Activated T-cell treated with anti-CD3 and anti-CD28 coated beads for 24 hours (primary cell): ENCODE measurements around the gene IL22RA2.

Experiments used
- DNase-seq: peaks from one replicate; pipeline ENCODE4 v3.0.0-alpha.2; 2020; ENCODE audit warnings: low read depth

IL22RA2 gene

DNA sequence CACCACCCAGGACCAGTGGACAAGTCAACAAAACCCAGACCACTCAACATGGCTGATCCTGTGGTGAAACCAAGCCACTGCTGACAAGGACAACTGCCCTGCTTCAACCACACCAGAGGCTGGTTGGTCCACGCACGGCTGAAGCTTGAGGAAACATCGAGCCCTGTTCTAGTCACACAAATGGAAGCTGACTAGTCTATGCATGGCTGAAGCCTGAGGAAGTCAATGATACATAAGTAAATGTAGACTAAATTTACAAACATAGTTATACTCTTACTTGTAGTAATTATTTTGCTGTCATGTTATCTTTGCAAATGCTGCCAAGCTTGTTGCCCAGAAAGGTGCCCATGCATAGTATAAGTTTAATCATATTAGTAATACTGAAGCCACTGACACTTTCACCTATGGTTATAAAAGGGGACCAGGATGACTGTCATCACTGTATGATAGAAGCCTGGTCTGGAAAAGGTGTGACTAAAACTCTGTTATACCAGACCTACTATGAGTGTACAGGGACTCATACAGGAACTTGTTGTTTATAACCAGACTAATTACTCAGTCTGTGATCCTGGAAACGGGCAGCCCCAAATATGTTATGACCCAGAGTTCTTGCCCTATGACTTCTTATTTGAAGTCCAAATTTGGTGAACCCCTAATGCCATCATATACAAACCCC lies 5.6 kb downstream of the IL22RA2 start:
- no peak for DNase-seq

DNA sequence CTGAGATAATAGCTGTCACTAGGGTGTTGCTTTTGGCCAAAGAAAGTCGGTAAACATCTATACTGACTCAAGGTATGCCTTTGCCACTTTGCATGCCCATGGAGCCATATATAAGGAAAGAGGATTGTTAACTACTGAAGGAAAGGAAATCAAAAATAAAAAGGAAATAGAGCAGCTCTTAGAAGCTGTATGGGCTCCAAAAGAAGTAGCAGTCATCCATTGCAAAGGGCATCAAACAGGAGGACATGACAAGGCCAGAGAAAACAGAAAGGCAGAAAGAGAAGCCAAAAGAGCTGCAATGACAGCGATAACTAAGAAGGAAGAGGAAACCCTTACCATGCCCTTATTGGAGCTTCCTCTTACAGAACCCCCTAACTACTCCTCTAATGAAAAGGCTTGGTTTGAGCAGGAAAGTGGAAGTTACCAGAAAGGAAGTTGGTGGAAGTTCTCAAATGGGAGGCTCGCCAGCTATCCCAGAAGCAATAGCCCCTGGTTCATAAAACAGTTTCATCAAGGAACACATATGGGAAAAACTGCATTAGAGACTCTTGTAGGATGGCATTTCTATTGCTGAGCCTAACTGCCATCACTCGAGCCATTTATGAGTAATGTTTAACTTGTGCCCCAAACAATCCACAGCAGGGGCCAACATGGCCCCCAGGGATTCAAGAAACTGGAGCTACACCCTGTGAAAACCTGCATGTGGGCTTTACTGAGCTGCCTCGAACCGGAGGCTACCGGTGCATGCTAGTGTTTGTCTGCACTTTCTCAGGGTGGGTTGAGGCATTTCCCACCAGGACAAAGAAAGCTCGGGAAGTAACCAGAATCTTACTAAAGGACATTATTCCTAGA lies 7.0 kb downstream of the IL22RA2 start:
- DNase-seq = no peak

DNA sequence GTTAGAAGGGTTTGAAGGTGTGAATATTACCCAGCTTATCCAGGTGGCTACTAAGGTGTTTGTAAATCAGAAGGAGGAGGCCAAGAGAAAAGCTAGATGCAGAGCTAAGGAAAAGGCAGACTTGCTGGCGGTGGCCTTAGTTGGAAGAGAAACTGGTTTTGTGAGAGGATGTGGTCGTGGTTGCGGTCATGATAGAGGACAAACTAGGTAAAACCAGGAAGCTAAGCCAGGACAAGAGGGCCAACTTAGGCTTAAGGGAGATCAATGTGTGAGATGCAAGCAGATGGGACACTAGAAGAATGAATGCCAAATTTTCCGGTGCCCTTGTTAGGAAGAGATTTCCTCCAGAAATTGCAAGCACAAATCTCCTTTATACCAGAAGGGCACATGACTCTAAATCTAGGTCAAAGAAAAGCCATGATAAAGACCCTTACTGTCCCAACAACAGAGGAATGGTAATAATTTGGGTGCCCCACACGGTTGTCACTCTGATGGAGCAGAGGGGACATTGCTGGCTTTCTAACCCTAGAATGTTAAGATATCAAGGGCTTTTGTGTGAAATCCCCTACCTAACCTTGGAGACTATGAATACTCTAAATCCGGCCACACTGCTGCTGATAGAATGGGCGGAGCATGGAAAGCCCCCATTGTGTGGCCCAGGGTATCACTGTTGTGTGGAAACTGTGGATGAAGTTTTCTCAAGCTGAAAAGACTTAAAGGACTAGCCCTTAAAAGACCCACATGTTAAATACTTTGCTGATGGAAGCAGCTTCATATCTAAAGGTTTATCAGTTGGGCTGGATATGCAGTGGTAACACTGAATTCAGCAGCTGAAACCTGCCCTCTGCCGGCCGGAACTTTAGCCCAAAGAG lies 7.8 kb downstream of the IL22RA2 start:
- DNase-seq = no peak

DNA sequence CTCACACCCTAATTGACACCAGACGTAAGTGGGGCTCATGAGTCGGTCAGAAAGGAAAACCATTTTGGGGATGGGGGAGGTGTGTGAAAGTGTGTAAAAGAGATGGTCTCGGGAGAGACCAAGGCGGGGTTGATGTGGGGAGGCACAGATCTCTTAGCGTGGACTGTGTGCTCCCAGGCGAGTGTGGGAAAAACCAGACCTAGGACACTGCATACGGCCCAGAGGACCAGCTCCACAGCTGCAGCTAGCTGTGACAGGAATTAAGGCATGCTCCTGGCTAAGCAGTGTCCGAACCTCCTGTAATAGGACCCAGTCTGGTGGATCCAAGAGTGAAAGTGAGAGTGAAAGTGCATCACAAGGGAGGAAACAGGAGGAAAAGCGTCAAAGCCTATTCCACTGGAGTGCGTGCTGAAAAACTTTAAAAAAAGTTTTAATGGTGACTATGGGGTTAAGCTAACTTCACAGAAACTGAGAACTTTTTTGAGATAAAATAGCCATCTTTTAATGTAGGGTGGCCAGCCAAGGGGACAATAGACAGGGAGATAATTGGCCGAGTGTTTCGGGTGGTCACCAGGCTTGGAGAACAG lies 9.6 kb downstream of the IL22RA2 start:
- no peak for DNase-seq

DNA sequence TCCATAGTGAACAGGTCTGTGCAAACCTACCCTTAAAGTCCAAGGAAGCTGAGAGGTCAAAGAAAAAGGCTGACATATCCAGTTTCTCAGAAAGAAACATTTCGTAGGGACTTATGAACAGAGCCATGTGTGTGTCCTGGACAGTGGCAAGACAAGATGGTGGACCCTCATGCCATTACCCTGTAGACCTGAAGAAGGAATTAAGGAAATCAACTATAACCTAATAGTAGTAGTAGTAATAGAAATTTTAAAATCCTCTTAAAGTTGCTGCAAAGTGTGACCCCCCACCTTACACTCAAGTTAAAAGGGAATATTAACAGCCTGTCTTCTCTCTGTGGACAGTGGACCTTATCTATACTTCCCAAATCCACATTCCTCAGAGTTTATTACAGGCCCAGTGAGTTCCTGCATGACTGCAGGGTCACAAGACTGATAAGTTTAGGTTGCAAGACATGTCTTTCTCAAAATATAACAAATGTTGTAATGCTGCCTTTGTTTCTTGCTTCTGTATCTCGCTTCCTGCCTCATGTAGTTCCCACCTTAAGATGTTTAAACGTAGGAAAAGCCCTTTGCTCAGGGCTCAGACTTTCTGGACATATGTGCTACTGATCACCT lies 10.6 kb downstream of the IL22RA2 start:
- DNase-seq = no peak

DNA sequence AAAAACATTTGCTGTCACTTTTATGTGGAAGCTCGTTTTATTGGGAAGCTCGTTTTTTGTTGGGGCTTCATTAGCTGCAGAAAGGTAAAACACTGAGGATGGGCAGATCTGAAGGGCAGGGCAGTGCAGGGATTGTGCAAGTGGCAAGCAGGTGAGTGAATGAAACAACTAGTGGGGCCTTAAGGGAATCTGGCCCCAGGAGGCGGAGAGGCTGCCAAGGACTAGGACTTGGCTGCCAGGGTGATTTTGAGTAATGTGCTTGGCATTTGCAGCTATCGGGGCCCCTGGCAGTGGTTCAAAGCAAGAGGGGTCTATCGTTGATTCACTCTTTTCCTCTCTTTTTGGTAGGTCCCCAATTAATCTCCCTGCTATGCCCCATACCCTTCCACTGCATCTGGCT lies 11.5 kb downstream of the IL22RA2 start:
- no peak for DNase-seq

DNA sequence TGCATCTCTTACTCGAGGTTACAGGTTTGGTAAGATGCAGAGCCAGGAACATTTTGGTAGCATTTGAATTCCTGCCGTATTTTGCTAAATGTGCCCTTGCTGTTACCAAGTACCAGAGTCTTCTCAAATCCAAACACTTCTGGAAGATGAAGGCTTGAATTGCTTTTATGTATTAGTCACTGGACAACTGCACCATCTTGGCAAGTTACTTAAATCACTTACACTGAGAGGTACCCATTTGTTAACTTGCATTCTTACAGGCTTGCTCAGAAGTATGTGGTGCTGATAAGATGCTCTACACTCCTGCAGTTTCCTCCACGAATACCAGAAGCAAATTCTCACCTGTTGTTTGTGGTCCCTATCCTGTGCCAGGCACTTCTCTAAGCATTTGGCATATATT lies 12.7 kb downstream of the IL22RA2 start:
- DNase-seq = no peak

DNA sequence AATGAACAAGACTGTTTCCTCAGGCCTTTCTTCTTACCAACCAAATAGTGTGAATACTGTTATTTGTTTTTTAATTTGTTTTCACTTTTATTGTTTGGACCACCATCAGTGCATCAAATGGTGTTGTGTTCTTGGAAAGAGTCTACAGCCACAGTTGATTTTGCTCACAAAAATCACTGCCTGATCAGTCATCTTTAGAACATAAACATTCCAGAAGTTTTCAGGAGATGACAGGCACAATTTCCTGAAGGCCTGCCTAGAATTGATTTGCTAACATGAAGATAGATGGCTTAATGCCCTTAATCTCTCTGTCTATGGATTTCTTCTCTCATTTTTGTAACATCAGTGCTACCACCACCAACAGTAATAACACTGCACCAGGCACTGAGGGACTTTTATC lies 13.5 kb downstream of the IL22RA2 start:
- no peak for DNase-seq

DNA sequence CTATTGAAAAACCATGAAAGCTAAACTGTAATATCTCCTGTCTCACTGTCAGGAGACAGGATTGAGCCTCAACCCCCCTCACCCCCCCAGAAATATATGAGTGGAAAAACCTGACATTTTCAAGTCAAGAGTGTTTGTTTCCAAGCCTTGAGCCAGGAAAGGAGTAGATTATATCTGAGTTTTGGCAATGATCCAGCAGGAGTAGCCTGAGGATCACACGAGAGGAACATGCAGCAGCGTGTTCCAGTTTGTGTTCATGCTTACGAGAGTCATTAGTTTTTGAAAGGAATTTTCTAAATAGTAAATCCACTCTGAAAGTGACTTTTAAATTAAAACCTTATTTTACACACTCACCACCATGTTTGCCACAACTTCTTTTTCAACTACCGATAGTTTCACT lies 15.8 kb downstream of the IL22RA2 start:
- no peak for DNase-seq

DNA sequence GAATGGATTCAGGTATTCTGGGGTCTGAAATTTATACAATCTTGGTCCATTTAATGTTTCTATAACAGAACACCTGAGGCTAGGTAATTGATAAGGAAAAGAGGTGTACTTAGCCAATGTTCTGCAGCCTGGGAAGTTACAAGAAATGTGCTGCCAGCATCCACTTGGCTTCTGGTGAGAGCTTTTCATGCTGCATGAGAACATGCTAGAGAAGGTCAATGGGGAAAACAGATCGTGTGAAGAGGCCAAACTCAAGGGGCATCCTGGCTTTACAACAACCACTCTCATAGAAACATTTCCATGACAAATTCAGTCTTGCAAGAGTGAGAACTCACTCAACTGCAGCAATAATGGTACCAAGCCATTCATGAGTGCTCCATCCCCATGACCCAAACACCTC lies 16.8 kb downstream of the IL22RA2 start:
- DNase-seq = no peak

DNA sequence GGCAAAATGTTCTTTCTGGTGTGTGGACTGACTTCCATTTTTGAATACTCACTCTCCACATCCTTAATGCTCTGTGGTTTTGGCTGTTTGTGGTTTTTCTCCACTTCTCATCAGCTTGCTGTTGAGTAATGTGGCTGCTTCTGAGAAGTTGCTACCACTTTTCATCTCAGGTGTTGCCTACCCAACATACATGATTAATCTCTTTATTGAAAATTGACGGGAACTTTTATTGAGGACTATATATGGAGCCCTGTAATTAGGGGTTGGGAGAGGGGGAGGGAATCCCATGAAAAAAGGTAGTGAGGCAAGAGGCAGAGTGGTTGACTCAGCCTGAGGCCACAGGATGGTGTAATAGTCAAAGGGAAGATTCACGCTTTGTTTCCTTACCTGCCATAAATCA lies 17.6 kb downstream of the IL22RA2 start:
- DNase-seq = peak; percentile 11

DNA sequence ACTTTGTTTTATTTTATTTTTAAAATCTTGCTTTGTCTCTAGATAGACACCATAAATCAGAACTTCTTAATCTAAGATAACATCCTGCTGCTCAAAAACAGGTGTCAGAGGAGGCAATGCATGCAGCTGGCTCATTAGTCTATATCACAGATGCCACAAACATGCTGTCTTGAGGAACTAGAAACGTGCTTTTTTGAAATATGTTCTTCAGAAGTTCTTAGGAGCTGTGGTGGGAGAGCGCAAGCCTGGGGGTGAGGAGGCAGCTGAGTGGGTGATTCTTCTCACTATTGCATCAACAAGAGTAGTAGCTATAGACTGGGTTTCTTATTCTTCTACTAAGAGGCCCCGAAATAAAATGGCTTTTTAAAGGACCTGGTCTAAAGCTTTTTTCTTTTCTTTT lies 23.4 kb downstream of the IL22RA2 start:
- no peak for DNase-seq

DNA sequence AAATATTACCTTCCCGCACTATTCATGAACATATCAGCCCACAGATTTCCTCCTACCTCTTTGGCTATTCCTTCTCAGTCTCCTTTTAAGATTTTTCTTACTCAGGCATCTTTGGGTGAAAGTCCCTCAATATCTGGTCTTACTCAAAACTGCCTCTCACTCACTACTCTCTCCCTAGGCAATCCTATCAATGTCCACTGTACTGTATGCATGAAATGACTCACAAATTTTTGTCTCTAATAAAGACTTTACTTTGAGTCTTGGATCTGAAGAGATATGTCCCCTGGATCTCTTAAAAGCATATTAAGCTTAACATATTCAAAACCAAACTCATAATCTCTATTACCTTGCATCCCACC lies 24.4 kb downstream of the IL22RA2 start:
- no peak for DNase-seq

DNA sequence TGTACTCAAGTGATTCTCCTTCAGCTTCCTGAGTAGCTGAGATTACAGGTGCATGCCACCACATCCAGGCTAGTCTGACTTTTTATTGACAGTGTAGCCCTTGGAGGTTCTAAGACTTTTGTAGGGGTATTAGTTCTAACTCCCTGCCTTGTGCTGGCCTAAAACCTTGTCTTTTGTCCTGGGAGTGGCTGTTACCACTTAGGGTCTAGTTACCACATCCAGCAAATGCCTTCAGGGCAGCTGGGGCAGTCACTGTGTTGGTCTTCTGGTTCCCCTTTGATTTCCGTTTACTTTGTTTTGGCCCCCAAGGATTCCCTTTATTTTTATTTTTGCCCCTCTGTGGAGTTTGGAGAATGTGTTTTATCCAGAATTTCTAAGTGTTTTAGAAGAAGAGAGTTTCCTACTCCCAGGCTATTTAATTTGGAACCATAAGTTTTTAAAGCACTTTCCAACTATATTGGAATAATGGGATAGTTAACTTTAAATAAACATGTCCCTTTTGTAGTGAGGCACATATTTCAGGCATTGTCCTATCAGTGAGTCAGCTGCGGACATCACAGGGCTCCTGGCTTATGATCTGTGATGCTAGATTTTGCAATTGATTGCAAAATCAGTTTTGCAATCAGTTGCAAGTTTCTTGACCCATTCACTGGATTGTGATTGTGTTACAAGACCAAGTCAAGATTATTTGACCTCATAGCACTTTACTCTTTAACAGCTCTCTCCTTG lies 25.0 kb downstream of the IL22RA2 start:
- DNase-seq = no peak

DNA sequence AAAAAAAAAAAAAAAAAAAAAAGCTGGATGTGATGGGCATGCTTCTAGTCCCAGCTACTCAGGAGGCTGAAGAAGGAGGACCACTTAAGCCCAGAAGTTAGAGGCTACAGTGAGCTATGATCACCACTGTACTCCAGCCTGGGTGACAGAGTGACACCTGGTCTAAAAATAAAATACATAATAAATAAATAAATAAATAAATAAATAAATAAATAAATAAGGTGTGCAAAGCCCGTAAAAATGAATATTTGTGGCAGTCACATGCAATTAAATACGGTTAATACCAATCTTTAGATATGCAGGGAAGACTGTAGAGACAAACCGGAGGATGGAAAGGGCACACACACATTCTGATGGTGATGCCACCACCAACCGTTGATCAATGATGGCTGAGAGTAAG lies 26.2 kb downstream of the IL22RA2 start:
- DNase-seq = no peak

DNA sequence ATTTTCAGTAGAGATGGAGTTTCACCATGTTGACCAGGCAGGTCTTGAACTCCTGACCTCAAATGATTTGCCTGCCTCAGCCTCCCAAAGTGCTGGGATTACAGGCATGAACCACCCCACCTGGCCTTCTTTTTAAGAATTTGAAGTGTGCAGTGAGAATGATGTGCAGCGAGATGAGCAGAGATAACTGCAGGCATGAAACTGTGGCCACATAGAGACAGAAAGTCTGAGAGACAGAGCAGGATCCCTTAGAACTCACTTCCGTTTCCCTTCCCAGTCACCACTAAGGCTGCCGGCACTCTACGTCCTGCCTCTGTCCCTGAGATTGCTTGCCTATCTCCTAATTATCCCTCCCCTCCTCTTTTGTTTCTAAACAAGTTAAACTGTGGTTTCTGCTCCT lies 27.2 kb downstream of the IL22RA2 start:
- no peak for DNase-seq

DNA sequence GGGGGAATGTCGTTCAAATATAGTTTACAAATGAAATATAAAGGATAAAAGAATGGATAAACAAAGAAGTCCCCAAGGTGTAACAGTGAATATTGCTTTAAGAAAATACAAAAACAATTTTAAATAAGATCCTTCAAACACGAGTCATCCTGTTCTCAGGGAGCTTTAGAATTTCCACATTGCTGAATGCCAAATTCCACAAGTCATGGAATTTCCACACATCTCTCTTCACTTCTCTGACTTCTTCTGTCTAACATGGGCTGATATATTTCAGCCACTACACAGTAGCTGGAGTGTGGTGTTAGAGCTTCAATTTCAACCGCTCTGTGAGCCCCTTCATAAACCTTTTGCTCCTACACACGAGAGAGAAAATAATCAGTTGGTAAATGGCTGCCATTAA lies 28.0 kb downstream of the IL22RA2 start:
- DNase-seq = no peak

DNA sequence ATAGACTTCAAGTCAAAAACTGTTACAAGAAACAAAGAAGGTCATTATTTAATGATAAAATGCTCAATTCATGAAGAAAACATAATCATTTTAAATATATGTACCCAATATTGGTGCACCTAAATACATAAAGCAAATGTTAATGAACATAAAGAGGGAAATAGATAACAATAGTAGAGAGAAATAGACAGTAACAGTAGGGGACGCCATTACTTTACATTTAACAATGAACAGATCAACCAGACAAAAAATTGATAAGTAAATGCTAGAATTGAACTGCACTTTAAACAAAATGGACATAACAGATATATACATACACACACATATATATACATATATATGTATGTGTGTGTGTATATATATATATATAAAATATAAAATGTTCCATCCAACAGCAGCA lies 37.4 kb downstream of the IL22RA2 start:
- DNase-seq = no peak

DNA sequence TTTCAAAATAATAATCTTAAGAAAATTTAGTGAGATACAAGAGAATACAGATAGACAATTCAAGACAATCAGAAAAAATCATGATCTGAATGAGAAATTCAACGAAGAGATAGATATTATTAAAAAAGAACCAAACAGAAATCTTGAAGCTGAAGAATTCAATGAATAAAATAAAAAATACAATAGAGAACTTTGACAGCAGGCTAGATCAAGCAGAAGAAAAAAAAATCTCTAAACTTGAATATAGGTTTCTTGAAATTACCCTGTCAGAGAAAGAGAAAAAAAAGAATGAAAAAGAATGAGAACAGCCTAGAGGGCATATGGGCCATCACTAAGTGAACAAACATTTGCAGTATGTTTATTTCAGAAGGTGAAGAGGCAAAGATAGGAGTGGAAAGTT lies 39.0 kb downstream of the IL22RA2 start:
- DNase-seq = no peak

DNA sequence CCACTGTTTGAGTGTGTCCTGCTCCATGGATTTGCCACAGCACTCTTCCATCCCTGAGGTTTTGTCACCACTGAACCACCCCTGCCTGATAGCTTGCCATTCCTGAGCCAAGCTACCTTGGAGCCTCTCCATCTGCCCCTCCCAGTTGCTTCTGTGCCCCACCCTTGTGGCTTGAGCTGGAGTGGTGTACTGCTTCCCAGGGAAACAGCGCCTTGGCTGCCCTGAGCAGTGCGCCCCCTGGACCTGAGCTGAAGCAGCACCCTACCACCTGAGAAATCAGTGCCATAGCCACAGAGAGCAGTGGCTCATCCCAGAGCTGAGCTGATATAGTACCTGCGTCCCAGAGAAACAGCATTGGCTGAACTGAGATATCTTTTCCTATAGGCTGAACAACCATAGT lies 40.3 kb downstream of the IL22RA2 start:
- DNase-seq = no peak

DNA sequence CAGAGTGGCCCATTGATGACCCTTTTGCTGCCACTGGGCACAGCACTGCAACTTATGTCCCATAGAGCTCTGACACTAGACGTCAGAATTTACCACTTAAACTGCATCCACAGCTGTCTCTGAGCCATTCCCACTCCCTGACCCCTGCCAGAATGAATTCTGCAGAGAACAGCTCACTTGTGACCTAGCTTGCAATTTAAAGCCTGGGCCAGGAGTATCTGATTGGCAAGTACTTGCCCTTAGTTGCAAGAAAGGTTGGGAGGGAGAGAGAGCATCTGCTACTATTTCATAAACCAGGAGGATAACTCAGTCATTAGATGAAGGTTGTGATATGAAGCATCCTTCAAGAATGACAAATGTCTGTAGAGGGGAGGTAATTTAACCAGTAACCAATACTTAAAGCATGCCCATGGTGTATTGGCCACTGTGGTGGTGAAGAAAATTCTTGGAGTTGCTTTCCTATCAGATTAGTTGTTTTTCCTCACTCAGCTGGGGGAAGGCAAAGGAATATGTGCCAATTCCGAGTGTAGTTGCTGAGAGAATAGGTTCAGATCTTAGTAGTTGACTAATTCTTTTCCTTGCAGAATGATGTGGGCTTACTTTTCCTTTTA lies 46.5 kb downstream of the IL22RA2 start:
- no peak for DNase-seq
